ENCODE data around the gene GRM7.

- TF ChIP-seq POLR2A (IDR thresholded peaks at IDR 0.05), result no peak
- no peak for TF ChIP-seq POLR2AphosphoS5 (IDR thresholded peaks at IDR 0.05)
- no peak for TF ChIP-seq CTCF (IDR thresholded peaks at IDR 0.05)
Observed at GRCh38 chr3:7368597-7368996, 507.7 kb downstream of the GRM7 start.
